AML-193 (cell line): Measurements from ENCODE around the gene SART1.
A peak's percentile ranks its signal among the peaks of the same experiment; 100 is the strongest.
"Not testable (repeated sequence)": the region's sequence is repeated elsewhere in the genome, so short reads cannot be mapped to it uniquely, and the experiment has no call there.

Source experiments
- DNase-seq, 2 experiments: peaks; one replicate each; lab custom pipeline; 2025; lab: John Stamatoyannopoulos, UW

SART1 gene

GRCh38 chr11:66017321-66017720 is 55.8 kb downstream of the SART1 start:
- DNase-seq: no peak

- no peak for DNase-seq
Measured at GRCh38 chr11:66020212-66020611, 58.7 kb downstream of the SART1 start.

DNA sequence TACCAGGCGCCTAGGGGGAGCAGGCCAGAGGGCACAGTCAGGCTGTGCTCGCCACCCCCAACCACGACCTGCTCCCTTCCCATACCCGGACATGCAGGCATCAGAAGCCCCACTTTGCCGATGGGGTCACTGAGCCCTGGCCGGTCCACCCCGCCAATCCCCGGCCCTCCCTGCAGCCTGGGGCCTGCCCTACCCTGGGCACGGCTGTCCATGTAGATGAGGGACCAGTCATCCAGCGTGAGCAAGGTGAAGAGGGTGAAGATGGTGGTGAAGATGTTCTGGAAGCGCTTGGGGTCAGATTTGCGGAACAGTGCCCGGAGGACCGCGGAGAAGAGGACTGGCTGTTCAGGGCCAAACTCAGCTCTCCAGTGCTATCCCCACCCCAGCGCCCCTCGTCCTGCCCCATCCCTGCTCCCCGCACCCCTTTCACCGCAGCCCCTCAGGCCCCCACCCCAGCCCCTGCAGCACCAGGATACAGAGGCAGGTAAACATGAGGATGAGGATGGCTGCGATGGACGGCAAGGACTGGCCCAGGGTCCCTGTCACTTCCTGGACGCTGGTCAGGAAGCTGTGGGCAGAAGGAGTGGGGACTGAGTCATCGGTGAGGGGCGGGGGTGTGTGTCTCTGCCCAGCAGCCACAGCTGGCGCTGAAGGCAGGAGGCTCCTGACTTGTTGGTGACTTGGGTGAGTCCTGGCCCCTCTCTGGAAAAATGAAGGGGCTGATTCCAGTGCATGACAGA is 59.3 kb downstream of the SART1 start:
- peak; percentile 77 to 81 for DNase-seq

DNA sequence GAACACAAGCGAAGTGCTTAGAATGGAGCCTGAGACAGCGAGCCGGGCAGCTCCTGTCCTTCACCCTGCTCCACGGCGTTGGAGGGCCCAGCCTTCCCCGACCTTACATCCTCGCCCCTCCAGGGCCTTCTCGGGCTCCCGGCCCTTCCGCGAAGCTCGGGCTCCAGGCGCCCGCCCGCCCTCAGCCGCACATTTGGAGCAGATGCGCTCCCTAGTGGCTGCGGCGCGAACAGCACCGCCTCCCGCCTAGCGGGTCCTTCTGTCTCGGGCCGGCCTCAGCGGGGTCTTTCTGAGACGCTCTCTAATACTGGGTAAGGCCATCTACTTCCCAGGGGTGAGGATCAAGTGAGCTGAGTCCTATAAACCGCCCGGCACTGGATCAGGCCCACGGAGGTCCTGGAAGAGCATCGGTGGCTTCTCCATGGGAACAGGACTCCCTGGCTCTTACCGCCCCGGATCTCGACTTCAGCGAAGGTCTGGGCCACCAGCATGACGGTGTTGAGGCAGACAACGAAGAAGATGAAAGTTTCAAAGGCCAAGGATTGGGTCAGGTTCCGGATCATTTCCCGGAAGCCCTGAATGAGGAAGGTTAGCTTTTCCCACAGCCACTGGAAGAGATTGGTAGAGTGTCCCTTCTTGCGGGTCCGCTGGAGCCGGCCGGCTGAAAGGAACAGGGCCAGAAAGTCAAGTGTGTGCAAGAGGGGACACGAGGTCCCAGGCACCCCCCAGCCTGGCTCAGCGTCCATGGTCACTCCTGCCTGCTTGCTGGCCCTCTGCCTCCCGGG is 61.1 kb downstream of the SART1 start:
- peak; percentile 40 to 48 for DNase-seq

DNA sequence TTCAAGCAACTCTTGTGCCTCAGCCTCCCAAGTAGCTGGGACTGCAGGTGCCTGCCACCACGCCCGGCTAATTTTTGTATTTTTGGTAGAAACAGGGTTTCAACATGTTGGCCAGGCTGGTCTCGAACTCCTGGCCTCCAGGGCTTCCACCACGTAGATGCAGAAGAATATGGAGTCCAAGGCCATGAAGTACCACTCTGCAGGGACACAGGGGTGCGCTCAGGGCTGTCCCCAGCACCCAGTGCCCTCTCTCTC is 61.6 kb downstream of the SART1 start:
- DNase-seq: not testable (repeated sequence)

DNA sequence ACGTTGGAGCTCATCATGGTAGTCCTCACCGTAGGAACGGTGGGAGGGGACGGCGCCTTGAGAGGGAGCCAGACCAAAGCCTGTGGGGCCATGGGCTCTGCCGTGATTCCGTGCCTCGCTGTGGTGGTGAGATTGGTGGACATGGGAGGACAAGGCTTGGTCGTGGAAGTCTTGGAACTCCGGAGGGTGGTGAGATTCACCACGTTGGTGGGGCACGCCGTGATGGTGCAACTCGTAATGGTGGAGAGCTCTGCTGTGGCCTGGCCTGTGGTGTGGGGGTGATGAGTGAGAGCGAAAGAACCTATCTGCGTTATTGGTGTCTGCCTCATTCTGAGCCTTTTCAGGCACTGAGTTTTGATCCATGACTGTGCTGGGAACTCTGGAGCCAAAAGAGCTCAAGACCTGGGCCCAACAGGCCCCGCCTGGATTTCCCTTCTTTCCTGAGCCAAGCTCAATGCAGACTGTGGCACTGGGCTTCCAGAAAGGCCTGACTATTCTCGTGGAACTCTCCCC is 64.5 kb downstream of the SART1 start, which contains the start of gene CATSPER1:
CATSPER1 (minus strand) TSS at position 463 of the 513 bp plus-strand sequence; CDS start at position 363, 100 bp downstream.
- DNase-seq: no peak
